ENCODE data around the gene FCRL2. TPM values are rescaled to one million over a fixed set of nuclear protein-coding genes. Genes with fewer than 3 reads are reported as not detected.

FCRL2 gene
- not detected in 2 replicates for total RNA-seq (2021)
- Bru-seq, nascent RNA: not detected
- not detected for BruChase-seq, experiment 1, labeled RNA remaining after a 2-hour chase
- percentile 3 among the genes with signal in this experiment for BruChase-seq, experiment 2, labeled RNA remaining after a 6-hour chase
- long read RNA-seq: 0 reads

GRCh38 chr1:157776971-157777391 lies at the start of gene FCRL2:
FCRL2 (minus strand) TSS chr1:157777132; CDS start chr1:157777073, 59 bp downstream.
- intact Hi-C loops (cut with micrococcal nuclease; ENCODE audit: unreplicated experiment): no loop called here
- CTCF ChIA-PET: interaction anchor here (0.6 kb wide), 1 partner anchor 413 kb away, joined by 3 read pairs; no protein-coding TSS in a partner anchor
- TF ChIP-seq CTCF (conservative IDR thresholded peaks at IDR 0.05) (no peak), EZH2 (IDR thresholded peaks at IDR 0.05; ENCODE audit: low read depth) (no peak)
- Histone ChIP-seq H2AFZ (no peak within 1 kb of the TSS), H3K4me2 (no peak within 1 kb of the TSS), H4K20me1 (ENCODE audit: insufficient read depth) (no peaks in the 10 kb centered on the region), H3K27me3 (ENCODE audit: insufficient read depth, low read depth) (no peaks in the 10 kb centered on the region), H3K9me2 (ENCODE audit: insufficient read depth) (no peaks in the 10 kb centered on the region), H3K79me2 (ENCODE audit: low read depth) (no peaks in the 10 kb centered on the region), H3K9me3 (ENCODE audit: insufficient read depth, low read depth) (no peaks in the 10 kb centered on the region), H3K4me1 (replicated peaks; ENCODE audit: insufficient read depth) (no peaks in the 10 kb centered on the region), H3F3A (ENCODE audit: insufficient read depth, low read depth) (no peaks in the 10 kb centered on the region), H3K27ac (no peak within 1 kb of the TSS), H3K4me3 (no peak within 1 kb of the TSS), H3K36me3 (ENCODE audit: low read depth) (no peaks in the 10 kb centered on the region)
- POLR2A ChIA-PET (ENCODE audit: unreplicated experiment): no interaction called here
- no TSS peak for BruUV-seq (replicated peaks)
- no peak for DNase-seq

- TF ChIP-seq EZH2 (IDR thresholded peaks at IDR 0.05; ENCODE audit: low read depth) (no peak), CTCF (conservative IDR thresholded peaks at IDR 0.05) (no peak)
- Histone ChIP-seq H2AFZ (no peak overlapping the region), H4K20me1 (ENCODE audit: insufficient read depth) (no peaks in the 10 kb centered on the region; the same call in 1 of the 2 replicates), H3K9me3 (ENCODE audit: insufficient read depth, low read depth) (no peaks in the 10 kb centered on the region; the same call in 1 of the 2 replicates), H3K4me2 (no peak overlapping the region), H3K27me3 (ENCODE audit: insufficient read depth, low read depth) (peaks cover 32% of the 10 kb centered on the region), H3K79me2 (ENCODE audit: low read depth) (no peaks in the 10 kb centered on the region), H3K9me2 (ENCODE audit: insufficient read depth) (no peaks in the 10 kb centered on the region), H3K4me1 (replicated peaks; ENCODE audit: insufficient read depth) (no peaks in the 10 kb centered on the region), H3K4me3 (no peak overlapping the region), H3K36me3 (ENCODE audit: low read depth) (no peaks in the 10 kb centered on the region), H3K27ac (no peak overlapping the region), H3F3A (ENCODE audit: insufficient read depth, low read depth) (no peaks in the 10 kb centered on the region)
- no peak for DNase-seq
- POLR2A ChIA-PET (ENCODE audit: unreplicated experiment): no interaction called here
- intact Hi-C loops (cut with micrococcal nuclease; ENCODE audit: unreplicated experiment): no loop called here
- BruUV-seq (replicated peaks): no TSS peak
- CTCF ChIA-PET: no interaction called here
Observed at GRCh38 chr1:157820299-157820698, 43.4 kb upstream of the FCRL2 start.

GRCh38 chr1:157819896-157820295 lies 43.0 kb upstream of the FCRL2 start, which contains the start of gene FCRL1:
FCRL1 (minus strand) TSS chr1:157820120; CDS start chr1:157820037, 83 bp downstream.
- no peak within 1 kb of the TSS for H2AFZ ChIP-seq
- no peaks in the 10 kb centered on the region; the same call in 1 of the 2 replicates for H4K20me1 ChIP-seq (ENCODE audit: insufficient read depth)
- no peaks in the 10 kb centered on the region; the same call in 1 of the 2 replicates for H3K9me3 ChIP-seq (ENCODE audit: insufficient read depth, low read depth)
- CTCF ChIA-PET: no interaction called here
- H3K36me3 ChIP-seq (ENCODE audit: low read depth): no peaks in the 10 kb centered on the region
- DNase-seq: no peak
- no peaks in the 10 kb centered on the region for H3F3A ChIP-seq (ENCODE audit: insufficient read depth, low read depth)
- H3K9me2 ChIP-seq (ENCODE audit: insufficient read depth): no peaks in the 10 kb centered on the region
- no peaks in the 10 kb centered on the region for H3K79me2 ChIP-seq (ENCODE audit: low read depth)
- H3K4me1 ChIP-seq (replicated peaks; ENCODE audit: insufficient read depth): no peaks in the 10 kb centered on the region
- no peak for TF ChIP-seq CTCF (conservative IDR thresholded peaks at IDR 0.05)
- no peak for TF ChIP-seq EZH2 (IDR thresholded peaks at IDR 0.05; ENCODE audit: low read depth)
- no peak within 1 kb of the TSS for H3K27ac ChIP-seq
- no peak within 1 kb of the TSS for H3K4me3 ChIP-seq
- POLR2A ChIA-PET (ENCODE audit: unreplicated experiment): no interaction called here
- intact Hi-C loops (cut with micrococcal nuclease; ENCODE audit: unreplicated experiment): no loop called here
- H3K27me3 ChIP-seq (ENCODE audit: insufficient read depth, low read depth): peaks cover 32% of the 10 kb centered on the region
- no peak within 1 kb of the TSS for H3K4me2 ChIP-seq
- no TSS peak for BruUV-seq (replicated peaks)
